Stimulated activated CD8-positive, alpha-beta memory T cell treated with anti-CD3 and anti-CD28 coated beads, Interleukin-4, amount 100 ng/mL, for 24 hours (primary cell): Measurements from ENCODE around the gene SLC30A2.

Experiments used
- DNase-seq: peaks from one replicate; pipeline ENCODE4 v3.0.0-alpha.2; 2020; ENCODE audit warnings: low read depth

Gene SLC30A2

DNA sequence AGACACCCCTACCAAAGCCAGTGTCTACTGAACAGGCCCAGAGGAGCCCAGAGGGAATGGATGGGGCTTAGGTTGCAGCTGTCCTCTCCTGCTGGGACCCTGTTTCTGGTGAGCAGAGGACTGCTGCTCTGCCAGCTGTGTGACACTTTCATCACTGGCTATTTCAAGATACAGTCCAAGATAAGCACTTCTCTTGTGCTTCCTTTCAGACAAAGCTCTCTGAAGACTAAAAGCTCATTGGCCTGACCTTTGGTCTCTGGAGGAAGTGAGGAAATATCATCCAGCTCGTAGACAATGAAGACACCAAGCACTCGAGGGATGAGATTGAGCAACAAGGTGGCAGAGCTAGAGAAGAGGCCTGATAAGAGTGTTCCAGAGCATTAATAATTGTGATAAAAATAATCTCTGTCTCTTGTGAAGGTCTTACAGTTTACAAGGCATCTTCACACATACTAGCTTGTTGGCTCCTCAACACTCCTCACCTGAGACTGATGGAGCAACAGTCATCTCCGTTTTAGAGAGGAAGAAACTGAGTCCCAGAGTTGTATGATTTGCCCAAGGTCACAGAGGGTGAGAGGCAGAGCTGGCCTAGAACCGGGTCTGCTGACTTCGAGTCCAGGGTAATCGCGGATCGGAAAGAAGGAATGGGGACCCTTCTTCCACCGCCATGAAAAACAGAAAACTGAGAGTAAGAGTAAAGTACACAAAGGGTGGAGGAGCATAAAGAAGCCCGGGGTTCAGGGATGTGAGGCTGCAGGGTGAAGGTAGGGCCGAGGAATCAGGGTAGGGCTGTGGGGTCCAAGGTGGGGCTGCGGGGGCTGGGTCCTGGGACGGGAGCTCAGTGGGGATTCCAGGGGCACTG lies 48.7 kb downstream of the SLC30A2 start:
- no peak for DNase-seq

DNA sequence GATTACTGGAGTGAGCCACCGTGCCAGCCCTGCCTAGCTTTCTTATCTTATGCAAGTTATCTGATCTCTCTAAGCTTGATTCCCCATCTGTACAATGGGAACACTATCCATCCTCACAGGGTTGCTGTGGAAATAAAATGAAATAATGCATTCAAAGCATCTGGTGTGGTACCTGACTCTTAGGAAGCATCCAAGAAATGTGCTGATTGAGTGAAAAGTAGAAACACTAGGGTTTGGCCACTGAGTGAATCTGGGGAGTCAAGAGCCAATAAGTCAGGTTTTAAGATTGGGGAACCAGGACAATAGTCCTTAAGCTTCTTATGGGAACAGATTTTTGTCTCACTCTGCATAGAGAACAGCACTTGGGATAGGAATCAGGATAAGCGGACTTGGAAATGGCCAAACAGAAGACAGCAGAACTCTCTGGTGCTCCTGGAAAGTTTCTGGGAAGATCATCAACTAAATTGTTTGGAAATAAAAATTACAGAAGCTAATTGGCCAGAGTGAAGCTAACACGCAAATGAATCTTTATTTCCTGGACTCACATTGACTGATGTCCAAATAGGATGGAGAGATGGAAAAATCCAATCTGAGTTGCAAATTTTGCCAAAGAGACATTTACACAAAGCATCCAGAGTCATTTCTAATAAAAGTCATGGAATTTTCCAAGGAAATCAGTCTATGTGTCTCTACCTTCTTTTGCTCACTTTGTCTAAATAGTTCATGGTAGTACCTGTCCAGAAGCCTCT lies 51.3 kb downstream of the SLC30A2 start:
- DNase-seq = no peak

DNA sequence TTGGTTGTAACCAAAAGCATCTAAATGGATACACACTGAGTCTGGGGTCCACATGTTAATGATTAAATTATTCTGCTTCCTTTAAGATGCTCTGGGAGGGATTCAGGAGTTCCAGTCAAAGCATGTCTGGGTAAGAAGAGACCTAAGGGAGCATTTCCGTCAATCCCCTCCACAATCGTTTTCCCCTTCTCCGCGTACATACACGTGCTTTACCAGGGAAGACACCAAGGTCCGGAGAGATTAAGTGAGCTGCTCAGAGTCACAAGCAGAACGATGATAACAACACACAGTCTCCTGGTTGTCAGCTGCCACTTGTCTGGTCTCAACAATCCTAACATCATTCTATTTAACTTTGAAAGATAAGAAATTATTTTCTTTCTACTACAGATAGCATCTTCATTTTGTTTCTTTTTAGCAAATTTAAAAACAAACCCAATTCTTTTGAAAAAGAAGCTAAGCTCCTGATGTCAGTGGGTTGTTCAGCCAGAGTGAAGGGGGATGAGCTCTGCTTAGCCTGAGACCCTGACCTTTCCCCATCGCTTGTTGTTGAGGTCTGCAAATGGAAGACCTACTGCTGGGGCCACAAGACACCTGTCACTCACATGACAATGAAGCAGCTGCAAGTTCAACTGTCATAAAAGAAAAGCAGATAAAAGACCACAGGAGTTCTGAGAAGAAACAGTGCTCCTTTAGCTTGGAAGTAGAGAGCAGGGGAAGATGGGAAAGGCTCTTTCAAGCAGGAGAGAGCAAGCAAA lies 52.5 kb downstream of the SLC30A2 start:
- DNase-seq = no peak

DNA sequence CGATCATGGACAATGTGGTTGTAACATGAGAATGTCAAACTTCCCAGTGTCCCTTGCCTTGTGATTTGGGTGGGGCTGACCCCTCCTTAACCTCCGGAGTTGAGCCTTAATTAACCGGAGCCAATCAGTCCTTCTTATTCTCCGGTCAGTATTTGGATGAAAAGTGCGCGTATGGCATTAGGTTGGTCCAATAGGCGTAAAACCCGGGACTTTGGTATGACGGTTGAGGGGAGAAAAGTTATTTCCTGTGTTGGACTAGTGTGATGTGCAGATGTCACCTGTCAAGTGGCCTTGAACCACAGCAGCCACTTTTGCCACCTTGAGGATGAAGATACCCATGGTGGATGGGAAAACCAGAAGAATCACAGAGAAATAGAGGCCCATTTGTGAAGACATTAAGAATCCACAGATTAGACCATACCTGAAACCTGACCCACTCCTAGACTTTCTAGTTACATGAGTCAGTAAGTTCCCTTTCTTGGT lies 53.2 kb downstream of the SLC30A2 start:
- DNase-seq = no peak

DNA sequence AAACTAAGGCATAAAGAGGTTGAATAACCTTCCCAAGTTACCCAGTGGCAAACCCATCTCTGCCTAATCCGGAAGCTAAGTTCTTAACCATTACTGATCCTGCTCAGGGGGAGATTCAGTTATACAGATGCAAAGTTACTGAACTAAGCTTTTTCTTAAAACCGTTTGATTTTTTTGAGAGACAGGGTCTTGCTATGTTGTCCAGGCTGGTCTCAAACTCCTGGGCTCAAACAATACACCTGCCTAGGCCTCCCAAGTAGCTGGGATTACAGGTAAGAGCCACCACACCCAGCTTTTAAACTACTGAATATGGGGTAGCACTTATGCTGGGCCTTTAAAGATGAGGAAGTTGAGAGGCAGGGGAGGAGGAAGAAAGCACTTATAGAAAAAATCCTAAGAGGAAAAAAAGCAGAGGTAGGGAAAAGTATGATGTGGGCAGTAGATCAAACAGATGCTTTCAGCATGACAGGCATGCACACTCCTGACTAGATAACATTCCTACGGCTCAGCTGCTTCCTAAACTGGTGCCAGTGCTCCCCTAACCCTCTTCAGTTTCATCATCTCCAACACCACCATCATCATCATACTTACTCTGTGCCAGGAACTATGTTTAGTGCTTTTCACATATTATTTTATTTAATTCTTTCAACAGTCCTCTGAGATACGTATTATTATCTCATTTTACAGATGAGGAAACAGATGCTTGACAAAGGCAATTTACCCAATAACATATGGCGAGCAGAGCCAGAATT lies 53.8 kb downstream of the SLC30A2 start:
- no peak for DNase-seq

DNA sequence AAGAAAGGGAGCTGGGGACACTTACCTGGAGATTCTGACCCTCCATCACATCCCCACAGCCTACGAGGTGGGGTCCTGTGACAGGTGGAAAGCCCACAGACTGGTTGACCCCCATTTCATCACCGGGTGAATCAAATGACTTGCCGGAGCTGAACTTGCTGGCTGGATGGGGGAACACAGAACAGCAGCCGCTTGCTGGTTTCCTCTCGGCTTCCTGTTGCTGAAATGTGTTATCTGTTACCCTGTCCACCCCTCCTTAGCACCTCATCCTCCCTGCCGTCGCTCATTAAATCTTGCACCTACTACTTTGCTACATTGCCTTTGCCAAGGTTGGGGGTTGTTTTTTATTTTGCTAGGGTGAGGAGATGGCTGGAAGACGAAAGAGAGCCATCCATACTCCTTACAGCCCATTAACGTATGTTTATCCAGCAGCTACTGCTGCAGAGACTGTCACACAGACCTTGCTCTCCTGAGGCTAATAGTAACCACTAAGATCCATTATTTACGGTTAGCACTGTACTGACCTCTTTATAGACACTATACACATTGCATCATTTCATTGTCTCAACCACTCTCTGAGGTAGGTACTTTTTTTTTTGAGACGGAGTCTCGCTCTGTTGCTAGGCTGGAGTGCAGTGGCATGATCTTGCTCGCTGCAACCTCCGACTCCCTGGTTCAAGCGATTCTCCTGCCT lies 55.1 kb downstream of the SLC30A2 start:
- peak; percentile 22 for DNase-seq

DNA sequence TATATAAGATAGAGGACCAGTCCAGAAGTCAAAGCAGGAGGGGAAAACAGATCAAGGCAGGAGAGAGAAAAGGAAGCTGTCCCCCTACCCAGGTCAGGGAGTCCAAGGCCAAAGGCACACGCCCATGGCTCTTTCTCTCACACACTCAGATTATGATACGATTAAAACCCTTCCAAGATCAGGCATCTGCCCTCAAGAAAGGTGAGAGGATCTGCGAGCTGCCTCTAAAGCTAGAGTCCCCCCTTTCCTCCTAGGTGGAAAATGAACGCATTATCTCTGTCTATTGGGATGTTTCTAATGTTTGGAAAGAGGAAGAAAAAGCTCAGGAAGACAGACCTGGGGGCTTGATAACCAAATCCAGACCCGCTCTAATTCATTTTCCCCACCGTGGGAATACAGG lies 55.7 kb downstream of the SLC30A2 start:
- DNase-seq = no peak

DNA sequence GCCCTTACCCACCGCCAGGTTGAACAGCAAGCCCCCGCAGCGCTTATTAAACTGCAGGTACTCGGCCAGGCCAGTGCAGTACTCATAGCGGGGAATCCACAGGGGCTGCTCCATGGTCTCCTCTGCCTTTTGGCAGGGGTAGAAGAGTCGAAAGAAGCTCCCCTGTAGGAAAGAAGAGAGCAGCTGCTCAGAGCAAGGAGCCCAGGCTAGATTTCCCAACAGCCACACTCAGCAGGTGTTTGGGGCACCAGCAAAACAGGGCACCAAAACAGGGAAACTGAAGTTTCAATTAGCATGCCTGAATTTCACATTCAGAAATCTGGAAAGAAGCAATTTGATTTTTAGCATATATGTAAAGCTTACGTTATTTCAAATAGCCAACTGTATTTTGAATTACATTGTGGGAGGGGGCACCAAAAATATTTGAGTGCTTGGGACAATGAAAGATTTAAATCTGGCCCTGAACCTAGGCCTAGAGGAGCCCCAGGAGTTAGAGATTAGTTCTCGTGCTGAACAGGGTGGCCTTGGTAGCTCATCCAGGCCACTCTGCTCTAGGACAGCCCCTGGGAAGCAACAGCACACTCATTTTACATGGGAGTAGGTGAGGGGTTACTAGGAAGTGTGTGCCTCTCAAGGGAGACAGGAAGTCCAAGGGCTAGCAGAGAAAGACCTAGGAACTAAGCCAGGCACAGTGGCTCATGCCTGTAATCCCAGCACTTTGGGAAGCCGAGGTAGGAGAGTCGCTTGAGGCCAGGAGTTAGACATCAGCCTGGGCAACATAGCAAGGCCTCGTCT lies 56.3 kb downstream of the SLC30A2 start:
- no peak for DNase-seq

DNA sequence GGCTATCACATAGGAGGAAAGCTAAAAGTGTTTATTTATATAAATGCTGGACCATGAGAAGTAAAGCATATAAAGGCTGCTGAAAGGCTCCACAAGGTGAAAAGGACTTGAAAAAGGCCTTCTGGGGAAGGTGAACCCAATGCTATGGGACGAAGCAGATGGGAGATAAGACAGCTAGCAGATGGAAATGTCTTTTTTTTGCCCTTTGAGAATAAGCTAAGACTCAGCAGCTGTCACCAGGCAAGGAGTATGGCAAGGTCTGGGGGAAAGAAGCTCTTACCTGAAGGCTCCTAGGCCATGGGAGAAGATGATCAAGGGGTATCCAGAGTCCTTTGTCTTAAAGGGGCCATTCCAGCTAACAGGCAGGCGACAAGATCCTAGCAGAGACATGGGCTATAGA lies 58.0 kb downstream of the SLC30A2 start:
- DNase-seq = no peak
